ENCODE results near the gene BAIAP2.
"Not testable (repeated sequence)": the region's sequence is repeated elsewhere in the genome, so short reads cannot be mapped to it uniquely, and the experiment has no call there.

The BAIAP2 gene

GRCh38 chr17:81147701-81148100 lies 112.8 kb downstream of the BAIAP2 start:
- DNase-seq, result no peak

GRCh38 chr17:81148571-81148970 lies 113.6 kb downstream of the BAIAP2 start:
- no peak for DNase-seq

- DNase-seq, result no peak
Measured at GRCh38 chr17:81148986-81149533, 114.1 kb downstream of the BAIAP2 start.

GRCh38 chr17:81150377-81151077 lies 115.6 kb downstream of the BAIAP2 start:
- no peak for DNase-seq

GRCh38 chr17:81151278-81151677 lies 116.3 kb downstream of the BAIAP2 start:
- DNase-seq, result no peak

GRCh38 chr17:81152288-81152828 lies 117.4 kb downstream of the BAIAP2 start:
- DNase-seq, result no peak

GRCh38 chr17:81153340-81153803 lies 118.4 kb downstream of the BAIAP2 start:
- no peak for DNase-seq

- DNase-seq, result not testable (repeated sequence)
Measured at GRCh38 chr17:81154016-81154415, 119.1 kb downstream of the BAIAP2 start.

GRCh38 chr17:81154961-81155360 lies 120.0 kb downstream of the BAIAP2 start:
- no peak for DNase-seq

- DNase-seq, result no peak
Measured at GRCh38 chr17:81156866-81157805, 122.2 kb downstream of the BAIAP2 start.

- DNase-seq, result no peak
Measured at GRCh38 chr17:81157848-81158687, 123.1 kb downstream of the BAIAP2 start.

- DNase-seq, result no peak
Measured at GRCh38 chr17:81158688-81159590, 124.0 kb downstream of the BAIAP2 start.

- DNase-seq, result no peak
Measured at GRCh38 chr17:81159611-81160265, 124.8 kb downstream of the BAIAP2 start.

GRCh38 chr17:81160306-81160705 lies 125.4 kb downstream of the BAIAP2 start:
- no peak for DNase-seq

GRCh38 chr17:81160747-81161453 lies 125.9 kb downstream of the BAIAP2 start:
- DNase-seq, result no peak

GRCh38 chr17:81161536-81161935 lies 126.6 kb downstream of the BAIAP2 start:
- DNase-seq, result no peak

GRCh38 chr17:81161972-81162371 lies 127.0 kb downstream of the BAIAP2 start:
- no peak for DNase-seq

- DNase-seq, result no peak
Measured at GRCh38 chr17:81162491-81162890, 127.5 kb downstream of the BAIAP2 start.

GRCh38 chr17:81163051-81163695 lies 128.2 kb downstream of the BAIAP2 start:
- DNase-seq, result no peak

Data from NCI-H2029 (cell line).